ENCODE data around the gene RETNLB. TPM values are rescaled to one million over a fixed set of nuclear protein-coding genes. Genes with fewer than 3 reads are reported as not detected.

Gene RETNLB
- total RNA-seq, 1 donor from 2014 or later = not detected

DNA sequence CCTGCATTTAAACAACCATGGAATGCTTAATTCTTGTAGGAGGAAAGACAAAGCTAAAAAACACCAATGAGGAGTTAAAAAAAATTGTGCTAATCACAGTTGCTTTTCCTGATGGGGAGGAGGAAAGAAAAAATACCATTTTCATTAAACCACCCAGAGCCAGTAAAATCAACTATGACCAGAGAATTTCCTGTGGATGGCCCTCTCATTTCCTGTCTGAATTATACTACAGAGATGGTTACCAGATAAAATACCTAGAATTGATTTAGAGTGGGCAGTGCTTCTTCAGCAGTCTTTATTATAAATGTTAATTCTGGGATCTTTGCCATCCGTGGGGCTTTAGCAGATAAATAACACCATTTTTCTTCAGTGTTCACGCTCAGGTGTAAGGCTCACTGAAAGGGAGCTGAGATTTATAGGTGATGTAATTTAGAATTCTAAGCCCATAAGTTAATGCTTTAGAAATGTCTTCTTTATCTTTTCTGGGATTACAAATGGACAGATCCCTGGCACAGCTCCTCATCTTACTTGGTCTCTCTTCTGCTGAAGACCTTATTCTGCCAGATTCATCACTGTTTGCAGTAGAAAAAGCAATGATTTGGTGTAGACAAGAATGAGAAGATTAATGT, 37.9 kb downstream of the RETNLB start:
- no peak for DNase-seq (ENCODE audit: low read depth)
- H3K36me3 ChIP-seq (ENCODE audit: control insufficient read depth, insufficient read depth, low read length) = no peaks in the 10 kb centered on the region
- FAIRE-seq = no peak
- no peak overlapping the region for H3K4me3 ChIP-seq (ENCODE audit: low read depth, low read length)
- TF ChIP-seq, protein P1, sequence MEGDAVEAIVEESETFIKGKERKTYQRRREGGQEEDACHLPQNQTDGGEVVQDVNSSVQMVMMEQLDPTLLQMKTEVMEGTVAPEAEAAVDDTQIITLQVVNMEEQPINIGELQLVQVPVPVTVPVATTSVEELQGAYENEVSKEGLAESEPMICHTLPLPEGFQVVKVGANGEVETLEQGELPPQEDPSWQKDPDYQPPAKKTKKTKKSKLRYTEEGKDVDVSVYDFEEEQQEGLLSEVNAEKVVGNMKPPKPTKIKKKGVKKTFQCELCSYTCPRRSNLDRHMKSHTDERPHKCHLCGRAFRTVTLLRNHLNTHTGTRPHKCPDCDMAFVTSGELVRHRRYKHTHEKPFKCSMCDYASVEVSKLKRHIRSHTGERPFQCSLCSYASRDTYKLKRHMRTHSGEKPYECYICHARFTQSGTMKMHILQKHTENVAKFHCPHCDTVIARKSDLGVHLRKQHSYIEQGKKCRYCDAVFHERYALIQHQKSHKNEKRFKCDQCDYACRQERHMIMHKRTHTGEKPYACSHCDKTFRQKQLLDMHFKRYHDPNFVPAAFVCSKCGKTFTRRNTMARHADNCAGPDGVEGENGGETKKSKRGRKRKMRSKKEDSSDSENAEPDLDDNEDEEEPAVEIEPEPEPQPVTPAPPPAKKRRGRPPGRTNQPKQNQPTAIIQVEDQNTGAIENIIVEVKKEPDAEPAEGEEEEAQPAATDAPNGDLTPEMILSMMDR (IDR thresholded peaks at IDR 0.05; ENCODE audit: insufficient read depth, low read length, severe bottlenecking) = no peak
- no peaks in the 10 kb centered on the region for H3K27me3 ChIP-seq (ENCODE audit: control insufficient read depth, insufficient read depth, low read length)

DNA sequence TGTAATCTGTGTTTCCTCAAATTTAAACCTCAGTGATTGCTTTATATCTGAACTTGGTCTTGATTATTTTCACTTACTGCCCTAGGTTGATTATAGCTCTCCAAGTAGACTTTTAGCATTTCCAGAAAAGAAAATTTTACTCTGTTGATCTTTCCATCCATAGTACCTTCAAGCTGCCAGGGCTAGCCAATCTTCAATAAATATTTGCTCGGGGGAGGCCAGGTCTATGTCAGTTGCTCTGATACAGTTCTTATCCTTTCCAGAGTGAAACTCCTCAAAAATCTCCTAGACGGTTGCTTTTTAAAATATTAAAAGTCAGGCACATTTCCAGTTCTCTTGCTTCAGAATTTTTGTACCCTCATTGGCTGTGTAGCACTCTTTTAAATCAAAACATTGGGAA, 38.8 kb downstream of the RETNLB start:
- H3K4me3 ChIP-seq (ENCODE audit: low read depth, low read length) = no peak overlapping the region
- no peaks in the 10 kb centered on the region for H3K27me3 ChIP-seq (ENCODE audit: control insufficient read depth, insufficient read depth, low read length)
- FAIRE-seq (no peak), DNase-seq (ENCODE audit: low read depth) (no peak)
- H3K36me3 ChIP-seq (ENCODE audit: control insufficient read depth, insufficient read depth, low read length) = no peaks in the 10 kb centered on the region
- TF ChIP-seq, protein P1 (IDR thresholded peaks at IDR 0.05; ENCODE audit: insufficient read depth, low read length, severe bottlenecking) = no peak

DNA sequence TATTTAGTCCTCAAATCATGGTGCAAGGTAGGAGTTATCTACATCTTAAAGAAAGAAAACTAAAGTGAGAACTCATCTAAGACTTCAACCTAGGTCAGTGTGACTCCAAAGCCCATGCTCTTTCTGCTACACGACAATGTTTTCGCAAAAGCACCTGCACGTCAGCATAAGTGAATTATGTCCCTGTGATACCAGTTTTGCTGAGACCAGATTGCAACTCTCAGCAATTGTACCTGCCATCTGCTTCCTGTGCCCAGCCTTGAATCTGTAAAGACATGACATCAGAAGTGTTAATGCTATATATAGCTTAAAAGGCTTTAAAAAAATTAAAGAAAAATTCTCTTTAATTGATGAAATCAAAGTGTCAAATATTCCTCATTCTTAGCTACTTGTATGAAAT, 43.4 kb downstream of the RETNLB start:
- no peak overlapping the region for H3K4me3 ChIP-seq (ENCODE audit: low read depth, low read length)
- no peaks in the 10 kb centered on the region for H3K36me3 ChIP-seq (ENCODE audit: control insufficient read depth, insufficient read depth, low read length)
- no peaks in the 10 kb centered on the region for H3K27me3 ChIP-seq (ENCODE audit: control insufficient read depth, insufficient read depth, low read length)
- DNase-seq (ENCODE audit: low read depth) (no peak), FAIRE-seq (no peak)
- TF ChIP-seq, protein P1 (IDR thresholded peaks at IDR 0.05; ENCODE audit: insufficient read depth, low read length, severe bottlenecking) = no peak

DNA sequence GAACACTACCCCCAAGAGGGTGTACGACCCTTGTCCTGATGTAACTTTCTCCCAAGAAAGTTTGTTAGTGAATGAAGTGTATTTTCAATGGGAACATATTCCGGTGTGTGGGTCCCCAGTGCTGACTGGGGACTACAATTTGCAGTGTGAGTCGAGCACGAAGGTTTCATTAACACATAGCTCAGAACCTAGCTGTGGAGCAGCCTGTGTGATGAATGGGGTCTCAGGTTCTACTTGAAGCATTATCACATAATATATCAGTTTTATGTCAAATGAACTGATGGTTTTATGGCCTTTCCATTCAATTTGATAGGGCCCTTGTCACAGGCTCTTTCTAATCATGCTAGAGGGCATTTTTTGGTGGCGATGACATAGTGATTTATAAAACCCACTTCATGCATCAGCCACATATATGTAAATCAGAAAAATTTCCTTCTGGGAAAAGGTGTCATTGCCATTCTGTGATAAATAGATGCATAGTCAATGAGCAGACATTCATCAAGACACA, 44.1 kb downstream of the RETNLB start:
- Histone ChIP-seq H3K36me3 (ENCODE audit: control insufficient read depth, insufficient read depth, low read length) (no peaks in the 10 kb centered on the region), H3K4me3 (ENCODE audit: low read depth, low read length) (no peak overlapping the region), H3K27me3 (ENCODE audit: control insufficient read depth, insufficient read depth, low read length) (no peaks in the 10 kb centered on the region)
- DNase-seq (ENCODE audit: low read depth) (no peak), FAIRE-seq (no peak)
- TF ChIP-seq, protein P1 (IDR thresholded peaks at IDR 0.05; ENCODE audit: insufficient read depth, low read length, severe bottlenecking) = no peak

Other genes starting within 250 kb of the RETNLB start
- under 0.01 TPM in 2 replicates for gene MYH15, start 246.8 kb downstream of the RETNLB start, total RNA-seq
- 0.79 and 1.5 TPM in 2 replicates for gene CIP2A, start 168.0 kb downstream of the RETNLB start, total RNA-seq
- gene DZIP3, start 167.7 kb downstream of the RETNLB start, total RNA-seq = 1.3 and 1.6 TPM in 2 replicates
- not detected in 2 replicates for gene TRAT1, start 65.4 kb upstream of the RETNLB start, total RNA-seq
- not detected in 2 replicates for gene GUCA1C, start 196.5 kb upstream of the RETNLB start, total RNA-seq

All from bronchial epithelial cell (primary cell).